Right lobe of liver (tissue), 4 donors: ENCODE measurements around the gene CNOT8.

Experiments
- CTCF ChIP-seq, 4 donors: fragments of 200-600 bp in 3 of 4; fragments of 450-650 bp in 1 of 4; IDR thresholded peaks; one replicate each; pipeline versions ENCODE4 v1.5.1 to v1.8.0; 2016 to 2022; ENCODE audit warnings: antibody characterized with exemption in 4 of 4, mild to moderate bottlenecking in 2 of 4
- POLR2A ChIP-seq: fragments of 450-650 bp; IDR thresholded peaks from one replicate; pipeline ENCODE4 v1.6.1; 2017; ENCODE audit warnings: antibody characterized with exemption, mild to moderate bottlenecking
- donor health status: DM: no; HTN: no; CAD: no.
- donor health status: DM: no; HTN: no; CAD: no.
- donor health status: DM: no; HTN: yes; CAD: no.

- TF ChIP-seq CTCF (IDR thresholded peaks at IDR 0.05) (no peak), POLR2A (no peak)
Measured at GRCh38 chr5:154895606-154896561, 37.5 kb downstream of the CNOT8 start.
